WTC11 (cell line): ENCODE results near the gene HK2. TPM values are rescaled to one million over a fixed set of nuclear protein-coding genes. Genes with fewer than 3 reads are reported as not detected.

Source experiments
- ATAC-seq: fragments of 200-7000 bp; cut with Tn5 transposase; 2 replicates; pipeline ENCODE4 v1.10.0; 2021; ENCODE audit warnings: mild to moderate bottlenecking, moderate library complexity
- CTCF ChIA-PET: fragments of 300-600 bp; sonication (Branson Sonifier 250); formaldehyde crosslinking; loops from one replicate; lab custom pipeline; 2021; ENCODE audit warnings: antibody characterized with exemption; lab: Charles Lee
- POLR2A ChIA-PET: fragments of 350-600 bp; sonication (Branson Sonifier 250); formaldehyde crosslinking; loops from one replicate; lab custom pipeline; 2021; ENCODE audit warnings: antibody characterized with exemption; lab: Charles Lee
- DNase-seq: peaks from one replicate; pipeline ENCODE4 v3.0.0; 2021; ENCODE audit warnings: low spot score
- H3K27ac Mint-ChIP-seq: 2 replicates; pipeline ENCODE4 v1.8.0; 2021; ENCODE audit warnings: mixed read lengths
- H3K27me3 Mint-ChIP-seq: 2 replicates; pipeline ENCODE4 v1.8.0; 2021; ENCODE audit warnings: low read depth, mild to moderate bottlenecking, moderate library complexity, mixed read lengths
- H3K36me3 Mint-ChIP-seq: 2 replicates; pipeline ENCODE4 v1.8.0; 2021; ENCODE audit warnings: mixed read lengths
- H3K4me1 Mint-ChIP-seq: 2 replicates; pipeline ENCODE4 v1.8.0; 2022; ENCODE audit warnings: mixed read lengths
- H3K4me3 Mint-ChIP-seq: 2 replicates; pipeline ENCODE4 v1.8.0; 2021; ENCODE audit warnings: mild to moderate bottlenecking, moderate library complexity, mixed read lengths
- H3K9me3 Mint-ChIP-seq: 2 replicates; pipeline ENCODE4 v1.8.0; 2021; ENCODE audit warnings: mixed read lengths
- AFF4 ChIP-seq: sonication (generic); formaldehyde crosslinking; IDR thresholded peaks from 2 replicates; pipeline ENCODE4 v1.8.1; 2023; ENCODE audit warnings: mild to moderate bottlenecking, missing genetic modification reagents, borderline replicate concordance
- CBFB ChIP-seq: sonication (generic); formaldehyde crosslinking; IDR thresholded peaks from 2 replicates; pipeline ENCODE4 v1.8.1; 2022; ENCODE audit warnings: mild to moderate bottlenecking, low read depth, missing genetic modification reagents
- CREB1 ChIP-seq: sonication (generic); formaldehyde crosslinking; IDR thresholded peaks from 2 replicates; pipeline ENCODE4 v1.8.0; 2023; ENCODE audit warnings: mild to moderate bottlenecking, missing genetic modification reagents
- E2F1 ChIP-seq: sonication (generic); formaldehyde crosslinking; IDR thresholded peaks from 2 replicates; pipeline ENCODE4 v1.8.0; 2022; ENCODE audit warnings: mild to moderate bottlenecking, missing genetic modification reagents
- ETV6 ChIP-seq: sonication (generic); formaldehyde crosslinking; IDR thresholded peaks from 2 replicates; pipeline ENCODE4 v1.8.1; 2022; ENCODE audit warnings: mild to moderate bottlenecking, missing genetic modification reagents
- HMGA2 ChIP-seq: fragments of 250-450 bp; sonication (Bioruptor Pico); IDR thresholded peaks from 2 replicates; pipeline ENCODE4 v1.4.0; 2021; ENCODE audit warnings: mild to moderate bottlenecking, moderate library complexity
- NFE2L1 ChIP-seq: sonication (generic); formaldehyde crosslinking; IDR thresholded peaks from 2 replicates; pipeline ENCODE4 v1.8.1; 2023; ENCODE audit warnings: missing genetic modification reagents
- PRDM15 ChIP-seq: sonication (generic); formaldehyde crosslinking; IDR thresholded peaks from 2 replicates; pipeline ENCODE4 v1.8.0; 2022; ENCODE audit warnings: missing genetic modification reagents
- ZBTB21 ChIP-seq: sonication (generic); formaldehyde crosslinking; IDR thresholded peaks from 2 replicates; pipeline ENCODE4 v1.8.1; 2023; ENCODE audit warnings: mild to moderate bottlenecking, missing genetic modification reagents, borderline replicate concordance
- ZNF396 ChIP-seq: fragments of 250-450 bp; sonication (Bioruptor Pico); IDR thresholded peaks from 2 replicates; pipeline ENCODE4 v1.8.0; 2021; ENCODE audit warnings: mild to moderate bottlenecking, moderate library complexity, borderline replicate concordance
- total RNA-seq: library from RNA; stranded (reverse); gene quantifications from 3 replicates; pipeline ENCODE4 v1.2.3, GENCODE V29; 2021
- TF ChIP-seq, protein P1 (sequence below): fragments of 250-450 bp; sonication (Bioruptor Pico); IDR thresholded peaks from 2 replicates; pipeline ENCODE4 v1.9.0; 2021; ENCODE audit warnings: mild to moderate bottlenecking

Gene HK2
- total RNA-seq, 1 experiment from 2014 or later: 61.6 TPM

- TF ChIP-seq HMGA2 (CRISPR knock-in tag) (no peak), CBFB (CRISPR knock-in tag) (no peak), PRDM15 (CRISPR knock-in tag) (no peak), NFE2L1 (no peak), ZNF396 (CRISPR knock-in tag) (no peak), AFF4 (no peak), E2F1 (CRISPR knock-in tag) (no peak), CREB1 (CRISPR knock-in tag) (no peak), ETV6 (CRISPR knock-in tag) (no peak)
- TF ChIP-seq, protein P1, sequence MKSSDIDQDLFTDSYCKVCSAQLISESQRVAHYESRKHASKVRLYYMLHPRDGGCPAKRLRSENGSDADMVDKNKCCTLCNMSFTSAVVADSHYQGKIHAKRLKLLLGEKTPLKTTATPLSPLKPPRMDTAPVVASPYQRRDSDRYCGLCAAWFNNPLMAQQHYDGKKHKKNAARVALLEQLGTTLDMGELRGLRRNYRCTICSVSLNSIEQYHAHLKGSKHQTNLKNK (CRISPR knock-in tag): no peak
- Mint-ChIP-seq H3K36me3 (no peaks in the 10 kb centered on the region), H3K4me1 (no peaks in the 10 kb centered on the region), H3K4me3 (no peak overlapping the region), H3K27me3 (peaks cover 12% of the 10 kb centered on the region), H3K27ac (no peak overlapping the region), H3K9me3 (no peaks in the 10 kb centered on the region)
- ChIA-PET CTCF (no interaction called here), POLR2A (no interaction called here)
- no peak for DNase-seq
- ATAC-seq: no peak
Observed at GRCh38 chr2:74915743-74916142, 81.8 kb downstream of the HK2 start.

DNA sequence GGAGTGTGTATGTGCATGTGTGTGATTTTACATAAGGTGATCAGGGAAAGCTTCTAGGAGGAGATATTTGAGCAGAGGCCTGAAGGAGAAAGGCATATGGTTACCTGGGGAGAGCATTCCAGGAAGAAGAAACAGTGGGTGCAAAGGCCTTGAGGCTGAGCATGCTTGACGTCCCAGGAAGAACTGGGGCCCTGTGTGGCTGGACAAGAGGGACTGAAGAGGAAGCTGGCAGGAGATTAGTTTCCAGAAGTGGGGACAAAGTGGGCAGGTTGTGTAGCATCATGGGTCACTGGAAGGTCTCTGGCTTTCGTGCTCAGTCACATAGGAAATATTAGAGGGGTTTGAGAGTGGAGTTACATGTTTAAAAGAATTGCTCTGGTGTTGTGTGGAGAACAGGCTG is 82.5 kb downstream of the HK2 start:
- Mint-ChIP-seq H3K4me1 (no peaks in the 10 kb centered on the region), H3K27me3 (peaks cover 16% of the 10 kb centered on the region), H3K36me3 (no peaks in the 10 kb centered on the region), H3K9me3 (no peaks in the 10 kb centered on the region), H3K4me3 (no peak overlapping the region), H3K27ac (no peak overlapping the region)
- ChIA-PET POLR2A (interaction anchor here (0.6 to 1.0 kb wide), 2 partner anchors 12 to 38 kb away, joined by 3 read pairs; no protein-coding TSS in a partner anchor), CTCF (interaction anchor here (0.6 kb wide), 1 partner anchor 353 kb away, joined by 5 read pairs; no protein-coding TSS in a partner anchor)
- no peak for TF ChIP-seq E2F1 (CRISPR knock-in tag)
- TF ChIP-seq ETV6 (CRISPR knock-in tag): no peak
- no peak for TF ChIP-seq ZBTB21 (CRISPR knock-in tag)
- DNase-seq (no peak), ATAC-seq (no peak)
